HG02885 (cell line): ENCODE results near the gene MRGPRG.
"Not testable (repeated sequence)": the region's sequence is repeated elsewhere in the genome, so short reads cannot be mapped to it uniquely, and the experiment has no call there.

Experiments
- ATAC-seq: cut with Tn5 transposase; IDR thresholded peaks from one replicate; pipeline ENCODE4 v1.9.1; 2021; ENCODE audit warnings: mild to moderate bottlenecking; ENCODE audit not compliant: unreplicated experiment, poor library complexity

MRGPRG gene

DNA sequence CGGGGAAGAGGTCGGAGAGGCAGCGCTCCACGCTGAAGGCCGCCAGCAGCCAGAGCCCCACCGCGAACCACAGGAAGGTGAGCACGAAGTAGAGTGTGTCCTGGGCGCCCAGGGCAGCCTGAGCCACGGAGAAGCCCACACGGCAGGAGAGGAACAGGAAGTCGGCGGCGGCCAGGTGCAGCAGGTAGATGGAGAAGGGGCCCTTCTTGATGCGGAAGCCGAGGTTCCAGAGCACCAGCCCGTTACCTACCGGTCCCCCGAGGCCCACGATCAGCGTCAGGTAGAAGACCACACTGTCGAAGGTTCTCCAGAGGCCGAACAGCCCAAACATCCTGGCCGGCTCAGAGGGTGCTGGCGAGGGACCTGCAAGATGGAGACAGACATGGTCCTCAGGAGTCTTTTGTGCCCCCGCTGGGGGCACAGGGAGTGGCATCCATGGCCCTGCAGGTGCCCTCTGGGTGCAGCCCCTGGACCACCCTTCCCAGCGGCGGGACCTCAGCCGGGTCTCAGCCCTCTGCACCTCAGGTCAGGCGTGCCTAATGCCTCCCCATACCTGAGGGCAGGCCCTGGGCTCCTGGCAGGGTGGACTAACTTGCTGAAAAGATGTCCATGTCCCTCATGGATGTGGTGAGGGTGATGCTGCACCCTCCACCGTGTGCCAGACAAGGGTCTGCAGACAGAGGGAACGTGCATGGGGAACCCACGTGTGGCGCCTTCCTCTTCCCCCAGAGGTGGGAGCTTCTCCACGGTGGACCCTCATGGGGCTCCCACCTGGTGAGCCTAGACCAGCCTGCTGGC, at the start of gene MRGPRG:
Gene MRGPRG, minus strand, starts transcription at position 331 of the 798 bp plus-strand sequence. Its CDS starts 0 bp downstream, at position 331.
- ATAC-seq, result no peak

- ATAC-seq, result not testable (repeated sequence)
Measured at GRCh38 chr11:3262548-3262947, 43.9 kb upstream of the MRGPRG start.

DNA sequence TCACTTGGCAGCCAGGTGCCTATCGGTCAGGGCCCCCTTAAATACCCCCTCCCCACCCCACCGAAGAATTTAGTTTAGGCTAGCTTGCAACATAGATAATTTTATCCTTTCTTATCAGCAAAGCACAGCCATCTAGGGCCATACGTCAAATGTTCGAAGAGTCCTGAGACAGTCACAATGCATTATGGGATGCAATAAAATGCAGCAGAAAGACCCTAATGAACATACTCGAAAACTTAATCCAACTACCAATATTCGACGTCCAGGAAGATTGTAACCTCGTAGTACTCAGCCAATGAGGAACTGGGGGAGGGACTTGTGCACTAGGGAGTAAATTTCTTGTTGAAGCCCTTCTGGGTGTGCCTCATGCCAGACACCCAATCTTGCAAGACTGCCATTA, 43.2 kb upstream of the MRGPRG start:
- ATAC-seq, result not testable (repeated sequence)

GRCh38 chr11:3257509-3257908, 38.9 kb upstream of the MRGPRG start:
- ATAC-seq, result not testable (repeated sequence)

- not testable (repeated sequence) for ATAC-seq
Measured at GRCh38 chr11:3255241-3255640, 36.6 kb upstream of the MRGPRG start.

DNA sequence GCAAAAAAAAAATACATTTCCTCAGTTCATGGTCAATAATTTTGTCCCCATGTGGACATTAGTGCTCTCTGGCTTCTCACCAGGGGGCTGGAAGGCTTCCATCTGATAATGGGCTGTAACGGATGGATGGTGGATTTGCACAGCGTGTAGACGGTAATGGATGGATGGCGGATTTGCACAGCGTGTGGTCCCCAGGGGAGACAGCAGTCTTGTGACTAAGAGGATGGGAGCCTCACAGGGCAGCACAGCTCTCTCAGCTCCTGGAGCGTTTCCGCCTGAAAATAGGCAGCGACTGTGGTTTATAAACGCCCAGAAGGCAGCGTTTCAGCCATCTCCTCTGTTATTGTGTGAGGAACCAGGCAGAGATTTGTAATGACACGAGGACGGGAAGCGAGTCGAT, 36.2 kb upstream of the MRGPRG start:
- not testable (repeated sequence) for ATAC-seq

DNA sequence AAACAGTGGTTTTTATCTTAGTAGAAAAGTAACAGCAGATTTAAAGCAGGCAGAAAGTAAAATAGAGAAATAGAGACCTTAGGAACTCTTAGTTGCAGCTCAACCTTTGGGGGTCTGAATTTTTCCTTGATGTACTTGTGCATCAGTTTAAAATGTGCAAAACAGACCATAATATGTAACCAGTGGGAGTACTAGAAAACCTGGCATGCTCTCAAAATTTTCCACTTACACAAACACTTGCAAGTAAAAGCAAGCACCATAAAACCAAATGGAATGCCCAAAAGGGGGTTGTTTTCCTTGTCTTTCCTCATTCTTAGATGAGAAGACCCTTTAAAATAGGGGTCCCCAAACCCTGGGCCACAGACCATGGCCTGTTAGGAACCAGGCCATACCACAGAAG, 26.5 kb upstream of the MRGPRG start:
- ATAC-seq, result no peak

- no peak for ATAC-seq
Measured at GRCh38 chr11:3243880-3244279, 25.3 kb upstream of the MRGPRG start.

- no peak for ATAC-seq
Measured at GRCh38 chr11:3237119-3237518, 18.5 kb upstream of the MRGPRG start.

GRCh38 chr11:3234846-3235245, 16.2 kb upstream of the MRGPRG start:
- no peak for ATAC-seq

GRCh38 chr11:3232956-3233355, 14.3 kb upstream of the MRGPRG start:
- ATAC-seq, result no peak

- ATAC-seq, result no peak
Measured at GRCh38 chr11:3231851-3232744, 13.5 kb upstream of the MRGPRG start, which contains the start of gene MRGPRE. Gene MRGPRE, minus strand, starts transcription at chr11:3232417. Its CDS starts 3,618 bp downstream, at chr11:3228799.

- no peak for ATAC-seq
Measured at GRCh38 chr11:3231550-3231850, 12.9 kb upstream of the MRGPRG start.

DNA sequence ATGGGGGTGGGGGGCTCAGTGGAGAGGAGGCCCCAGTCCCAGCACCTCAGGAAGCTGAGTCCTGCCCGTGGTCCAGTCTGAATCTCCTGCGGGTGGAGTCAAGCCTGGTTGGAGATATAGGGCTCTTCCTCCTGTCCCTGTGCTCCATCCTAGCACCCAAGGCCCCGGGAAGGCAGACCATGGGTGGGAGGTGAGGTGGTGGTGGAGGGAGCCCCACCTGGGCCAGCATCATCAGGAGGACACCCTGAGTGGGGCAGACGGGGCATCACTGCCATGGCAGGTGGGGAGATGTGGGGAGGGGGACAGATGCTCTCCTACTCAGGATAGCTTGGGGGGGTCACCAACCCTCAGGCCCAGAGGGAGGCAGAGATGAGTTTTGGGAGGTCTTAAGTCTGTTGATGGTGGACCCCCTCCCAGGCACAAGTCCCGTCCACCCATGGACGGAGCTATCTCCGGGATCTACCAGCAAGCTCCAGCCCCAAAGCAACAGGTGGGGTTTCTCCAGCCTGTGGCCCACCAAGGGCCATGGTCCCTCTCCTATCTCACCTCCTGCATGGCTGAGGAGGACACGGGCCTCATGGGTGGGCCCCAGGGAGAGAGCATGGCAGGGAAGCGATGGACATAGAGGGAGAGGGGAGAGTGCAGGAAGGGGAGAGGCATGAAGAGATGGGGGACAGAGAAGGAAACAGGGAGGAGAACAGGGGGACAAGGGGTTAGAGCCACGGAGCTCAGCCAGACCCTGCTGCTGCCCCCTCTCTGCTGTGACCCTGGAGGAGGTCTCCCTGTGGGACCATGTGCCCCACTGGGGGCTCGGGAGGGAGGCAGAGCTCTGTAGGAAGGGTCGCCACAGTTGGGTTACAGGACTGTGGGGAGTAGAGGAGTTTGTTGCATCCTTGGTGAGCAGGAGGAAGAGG, 12.3 kb upstream of the MRGPRG start:
- no peak for ATAC-seq

DNA sequence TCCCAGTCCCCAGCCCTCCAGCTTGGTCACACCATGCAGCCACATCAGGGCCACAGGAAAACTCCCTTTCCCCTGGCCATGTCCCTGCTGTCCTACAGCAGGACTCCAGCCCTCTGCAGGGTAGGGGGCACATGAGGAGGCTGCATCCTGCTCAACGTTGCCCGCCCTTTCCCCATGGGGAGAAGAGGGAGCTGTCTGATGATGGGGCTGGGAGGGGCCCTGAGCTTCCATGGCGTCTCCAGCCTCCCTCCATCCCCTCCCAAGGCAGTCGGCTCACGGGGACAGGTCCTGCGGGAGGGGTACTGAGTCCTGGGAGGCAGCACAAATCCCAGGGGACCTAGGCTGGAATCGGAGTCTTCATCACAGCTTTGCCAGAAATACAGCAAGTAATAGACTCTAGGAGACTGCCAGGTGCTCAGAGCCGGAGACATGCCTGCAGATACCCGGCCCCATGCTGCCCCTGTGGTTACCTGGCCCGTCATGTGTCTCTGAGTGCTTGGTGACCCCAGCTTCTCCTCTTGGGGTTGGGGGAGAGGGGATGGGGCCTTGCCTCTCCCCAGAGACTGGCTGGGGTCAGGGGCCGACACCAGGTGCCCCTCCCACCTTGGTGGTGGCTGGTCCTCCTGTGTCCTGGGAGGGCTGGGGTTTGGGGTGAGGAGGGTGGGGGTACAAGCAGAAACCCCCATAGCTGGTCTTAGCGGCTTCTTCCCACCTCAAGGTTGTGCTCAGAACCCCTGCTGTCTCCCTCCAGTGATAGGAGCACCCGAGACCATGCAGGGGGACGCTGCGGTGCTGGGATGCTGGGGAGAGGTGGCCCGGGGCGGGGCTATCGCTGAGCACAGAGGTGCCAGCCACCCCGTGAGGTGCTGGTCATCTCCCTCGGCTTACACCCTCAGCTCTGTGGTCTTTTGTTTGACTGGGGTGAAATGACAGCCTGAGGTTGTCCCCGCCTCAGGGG, 11.3 kb upstream of the MRGPRG start:
- no peak for ATAC-seq

DNA sequence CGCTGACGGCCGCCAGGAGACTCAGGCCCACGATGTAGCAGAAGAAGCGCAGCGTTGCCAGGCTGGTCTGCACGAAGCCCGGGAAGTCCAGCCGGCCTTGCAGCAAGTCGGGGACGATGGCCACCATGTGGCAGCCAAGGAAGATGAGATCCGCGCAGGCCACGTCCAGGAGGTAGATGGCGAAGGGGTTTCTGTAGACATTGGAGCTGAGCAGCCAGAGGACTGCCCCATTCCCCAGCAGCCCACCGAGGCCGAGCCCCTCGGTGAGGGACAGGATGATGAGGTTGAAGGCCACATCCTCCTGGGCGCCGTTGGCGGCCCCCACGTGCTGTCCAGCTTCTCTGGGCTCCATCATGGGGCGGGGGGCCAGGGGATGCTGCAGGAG, 9.8 kb upstream of the MRGPRG start:
- no peak for ATAC-seq

- ATAC-seq, result no peak
Measured at GRCh38 chr11:3227568-3228444, 9.2 kb upstream of the MRGPRG start.

GRCh38 chr11:3226846-3227567, 8.4 kb upstream of the MRGPRG start:
- ATAC-seq, result no peak
